Measurements from ENCODE around the gene CYBA. TPM values are rescaled to one million over a fixed set of nuclear protein-coding genes. Genes with fewer than 3 reads are reported as not detected.

The CYBA gene
- total RNA-seq, 1 experiment from 2014 or later = 351 TPM

- BruUV-seq (replicated peaks) = no TSS peak
- CTCF ChIA-PET = no interaction called here
- H3K27ac Mint-ChIP-seq (ENCODE audit: unreplicated experiment) = no peak overlapping the region
These were observed 39.7 kb upstream of the CYBA start for GRCh38 chr16:88690341-88691128.

GRCh38 chr16:88688013-88688778 is 37.3 kb upstream of the CYBA start:
- Histone ChIP-seq H3K9me3 (no peaks in the 10 kb centered on the region), H3K36me3 (ENCODE audit: control insufficient read depth, insufficient read depth, low read length) (no peaks in the 10 kb centered on the region), H3K4me3 (ENCODE audit: low read depth, low read length) (peak overlapping the region; percentile 7; the same call in 1 of the 2 replicates), H3K4me1 (peaks cover 24% of the 10 kb centered on the region), H3K27me3 (replicated peaks; ENCODE audit: control insufficient read depth, insufficient read depth, low read length) (no peaks in the 10 kb centered on the region)
- ChIA-PET POLR2A (interaction anchor here (0.6 kb wide), 1 partner anchor 82 kb away, joined by 4 read pairs; no protein-coding TSS in a partner anchor), CTCF (interaction anchor here (0.6 to 2.1 kb wide), 7 partner anchors 10 to 528 kb away, joined by 3 to 9 read pairs (median 4); no protein-coding TSS in a partner anchor)
- H3K27me3 Mint-ChIP-seq (ENCODE audit: insufficient read depth, unreplicated experiment) = no peaks in the 10 kb centered on the region
- H3K27ac Mint-ChIP-seq (ENCODE audit: unreplicated experiment) = peak overlapping the region; percentile 37
- intact Hi-C loops (cut with micrococcal nuclease; ENCODE audit: unreplicated experiment) = no loop called here
- BruUV-seq (replicated peaks) = no TSS peak
- peak; percentile 85 to 88 for DNase-seq
- peak overlapping the region; percentile 78 for H3K4me3 Mint-ChIP-seq (ENCODE audit: unreplicated experiment)
- TF ChIP-seq, protein P1, sequence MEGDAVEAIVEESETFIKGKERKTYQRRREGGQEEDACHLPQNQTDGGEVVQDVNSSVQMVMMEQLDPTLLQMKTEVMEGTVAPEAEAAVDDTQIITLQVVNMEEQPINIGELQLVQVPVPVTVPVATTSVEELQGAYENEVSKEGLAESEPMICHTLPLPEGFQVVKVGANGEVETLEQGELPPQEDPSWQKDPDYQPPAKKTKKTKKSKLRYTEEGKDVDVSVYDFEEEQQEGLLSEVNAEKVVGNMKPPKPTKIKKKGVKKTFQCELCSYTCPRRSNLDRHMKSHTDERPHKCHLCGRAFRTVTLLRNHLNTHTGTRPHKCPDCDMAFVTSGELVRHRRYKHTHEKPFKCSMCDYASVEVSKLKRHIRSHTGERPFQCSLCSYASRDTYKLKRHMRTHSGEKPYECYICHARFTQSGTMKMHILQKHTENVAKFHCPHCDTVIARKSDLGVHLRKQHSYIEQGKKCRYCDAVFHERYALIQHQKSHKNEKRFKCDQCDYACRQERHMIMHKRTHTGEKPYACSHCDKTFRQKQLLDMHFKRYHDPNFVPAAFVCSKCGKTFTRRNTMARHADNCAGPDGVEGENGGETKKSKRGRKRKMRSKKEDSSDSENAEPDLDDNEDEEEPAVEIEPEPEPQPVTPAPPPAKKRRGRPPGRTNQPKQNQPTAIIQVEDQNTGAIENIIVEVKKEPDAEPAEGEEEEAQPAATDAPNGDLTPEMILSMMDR (IDR thresholded peaks at IDR 0.05; ENCODE audit: insufficient read depth in 1 of 2, low read depth in 1 of 2, low read length in 1 of 2, severe bottlenecking in 1 of 2, unreplicated experiment in 1 of 2) = no peak
- H3K36me3 Mint-ChIP-seq (ENCODE audit: insufficient read depth, unreplicated experiment) = peaks cover 9% of the 10 kb centered on the region
- H3K4me1 Mint-ChIP-seq (ENCODE audit: low read depth, unreplicated experiment) = peaks cover 13% of the 10 kb centered on the region
- no peaks in the 10 kb centered on the region for H3K9me3 Mint-ChIP-seq (ENCODE audit: unreplicated experiment)

More at GRCh38 chr16:88690341-88691128, 39.7 kb upstream of the CYBA start:
- H3K4me3 ChIP-seq (ENCODE audit: low read depth, low read length) = no peak overlapping the region
- H3K4me1 ChIP-seq = peaks cover 21% of the 10 kb centered on the region
- TF ChIP-seq, protein P1 (IDR thresholded peaks at IDR 0.05; ENCODE audit: insufficient read depth in 1 of 2, low read depth in 1 of 2, low read length in 1 of 2, severe bottlenecking in 1 of 2, unreplicated experiment in 1 of 2) = no peak
- POLR2A ChIA-PET = interaction anchor here (0.6 kb wide), 1 partner anchor 994 kb away, joined by 3 read pairs; no protein-coding TSS in a partner anchor
- no peak for DNase-seq
- Mint-ChIP-seq H3K27me3 (ENCODE audit: insufficient read depth, unreplicated experiment) (no peaks in the 10 kb centered on the region), H3K4me3 (ENCODE audit: unreplicated experiment) (no peak overlapping the region), H3K9me3 (ENCODE audit: unreplicated experiment) (no peaks in the 10 kb centered on the region), H3K4me1 (ENCODE audit: low read depth, unreplicated experiment) (peaks cover 13% of the 10 kb centered on the region), H3K36me3 (ENCODE audit: insufficient read depth, unreplicated experiment) (peaks cover 9% of the 10 kb centered on the region)
- intact Hi-C loops (cut with micrococcal nuclease; ENCODE audit: unreplicated experiment) = no loop called here
- H3K9me3 ChIP-seq = no peaks in the 10 kb centered on the region
- H3K36me3 ChIP-seq (ENCODE audit: control insufficient read depth, insufficient read depth, low read length) = no peaks in the 10 kb centered on the region
- no peaks in the 10 kb centered on the region for H3K27me3 ChIP-seq (replicated peaks; ENCODE audit: control insufficient read depth, insufficient read depth, low read length)

- no peak for DNase-seq
- Histone ChIP-seq H3K4me1 (peaks cover 24% of the 10 kb centered on the region), H3K9me3 (no peaks in the 10 kb centered on the region), H3K36me3 (ENCODE audit: control insufficient read depth, insufficient read depth, low read length) (no peaks in the 10 kb centered on the region), H3K4me3 (ENCODE audit: low read depth, low read length) (no peak overlapping the region), H3K27me3 (replicated peaks; ENCODE audit: control insufficient read depth, insufficient read depth, low read length) (no peaks in the 10 kb centered on the region)
- peak overlapping the region; percentile 78 for H3K4me3 Mint-ChIP-seq (ENCODE audit: unreplicated experiment)
- no TSS peak for BruUV-seq (replicated peaks)
- TF ChIP-seq, protein P1 (IDR thresholded peaks at IDR 0.05; ENCODE audit: insufficient read depth in 1 of 2, low read depth in 1 of 2, low read length in 1 of 2, severe bottlenecking in 1 of 2, unreplicated experiment in 1 of 2) = no peak
- H3K27me3 Mint-ChIP-seq (ENCODE audit: insufficient read depth, unreplicated experiment) = no peaks in the 10 kb centered on the region
- peaks cover 9% of the 10 kb centered on the region for H3K36me3 Mint-ChIP-seq (ENCODE audit: insufficient read depth, unreplicated experiment)
- peaks cover 13% of the 10 kb centered on the region for H3K4me1 Mint-ChIP-seq (ENCODE audit: low read depth, unreplicated experiment)
- CTCF ChIA-PET = interaction anchor here (1.0 to 2.1 kb wide), 5 partner anchors 11 to 76 kb away, joined by 3 to 9 read pairs (median 4); no protein-coding TSS in a partner anchor
- POLR2A ChIA-PET = no interaction called here
- peak overlapping the region; percentile 37 for H3K27ac Mint-ChIP-seq (ENCODE audit: unreplicated experiment)
- no peaks in the 10 kb centered on the region for H3K9me3 Mint-ChIP-seq (ENCODE audit: unreplicated experiment)
- intact Hi-C loops (cut with micrococcal nuclease; ENCODE audit: unreplicated experiment) = no loop called here
These were observed 36.8 kb upstream of the CYBA start for GRCh38 chr16:88687676-88688012.
